NK-92 treated with Interleukin-12 subunit alpha and Interleukin-12 subunit beta, amount 100 ng/mL, for 24 hours (cell line): ENCODE measurements around the gene ZBTB20.

ENCODE experiments used
- DNase-seq: peaks from one replicate; lab custom pipeline; 2025; lab: John Stamatoyannopoulos, UW

The ZBTB20 gene

DNA sequence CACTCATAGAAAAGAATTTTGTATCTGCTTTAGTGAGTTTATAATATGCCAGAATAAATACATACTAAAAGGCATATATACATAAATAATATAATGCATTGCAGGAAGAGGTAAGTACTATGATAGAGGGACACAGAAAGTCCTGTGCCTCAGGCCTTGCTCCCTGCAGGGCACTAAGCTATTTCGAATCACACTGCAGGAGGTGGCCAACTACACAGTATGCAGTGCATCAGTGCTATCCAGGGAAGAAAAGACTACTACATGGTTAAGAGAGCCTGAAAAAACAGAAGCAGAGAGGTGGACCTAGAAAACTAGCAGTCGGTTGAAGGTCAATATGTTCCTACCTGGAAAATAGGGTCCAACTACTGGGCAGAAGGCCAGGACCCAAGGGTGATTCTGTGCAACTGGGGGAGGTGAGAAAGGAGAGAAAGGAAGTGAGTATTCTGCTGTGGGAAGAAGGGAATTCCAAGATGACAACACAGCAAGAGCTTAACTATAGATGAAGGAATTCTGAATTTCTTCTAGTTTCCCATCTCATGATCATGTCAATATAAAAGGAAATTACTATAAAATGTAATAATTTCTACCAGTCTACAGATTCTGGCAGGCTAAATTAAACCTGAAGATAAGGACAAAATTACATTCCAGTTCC, 218.0 kb downstream of the ZBTB20 start:
- DNase-seq: no peak

DNA sequence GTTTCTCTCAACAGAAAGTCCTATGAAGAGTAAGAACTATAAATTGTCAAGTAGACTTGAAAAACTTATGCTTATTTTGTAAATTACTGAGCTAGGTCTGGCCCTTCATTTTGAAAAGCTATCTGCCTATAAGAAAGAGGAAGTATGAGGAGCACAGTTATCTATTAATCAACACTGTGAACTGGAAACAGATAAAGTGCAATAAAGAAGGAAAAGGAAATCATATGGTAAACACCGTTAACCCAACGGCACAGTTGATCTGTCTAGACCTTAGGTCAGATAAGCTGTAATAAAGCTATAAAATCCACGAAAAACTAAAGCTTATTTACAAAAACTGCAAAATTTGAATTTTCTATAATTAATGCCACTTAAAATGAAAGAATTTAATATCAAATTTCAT, 242.5 kb downstream of the ZBTB20 start:
- DNase-seq: no peak

DNA sequence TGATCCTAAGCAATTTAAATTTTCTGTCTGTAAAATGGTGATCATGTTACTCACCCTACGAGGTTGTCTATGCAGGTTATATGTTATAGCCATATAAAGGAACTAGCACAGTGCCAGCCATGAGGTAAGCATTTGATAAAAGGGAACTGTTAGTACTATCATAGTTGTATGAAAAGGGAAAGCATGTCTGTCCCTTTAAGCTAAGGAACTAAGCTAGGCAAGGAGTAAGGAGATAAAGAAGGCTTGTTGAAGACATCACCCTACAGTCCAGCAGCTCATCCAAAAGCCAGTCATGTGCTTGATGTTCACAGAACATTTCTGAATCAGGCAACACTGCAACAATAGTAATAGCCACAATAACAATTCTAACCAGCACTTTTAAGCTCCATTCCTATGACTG, 243.9 kb downstream of the ZBTB20 start:
- no peak for DNase-seq

DNA sequence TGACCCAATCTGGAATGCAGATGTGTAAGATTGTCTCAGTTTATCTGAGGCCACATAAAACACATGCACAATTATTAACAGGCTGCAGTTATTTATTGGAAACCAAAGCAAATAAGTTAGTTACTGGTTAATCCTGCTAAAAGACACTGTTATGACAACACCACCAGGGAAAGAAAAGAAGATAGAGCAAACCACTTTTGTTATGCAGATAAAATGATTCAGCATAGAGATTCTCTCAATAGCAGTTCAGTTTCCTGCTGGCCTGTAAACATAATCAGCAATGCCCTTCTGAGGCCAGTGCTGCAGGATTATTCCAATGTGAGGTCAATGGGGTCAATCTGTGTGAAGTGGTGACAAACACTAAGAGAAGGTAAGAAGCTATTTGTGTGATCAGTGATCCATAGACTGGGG, 244.4 kb downstream of the ZBTB20 start:
- no peak for DNase-seq

DNA sequence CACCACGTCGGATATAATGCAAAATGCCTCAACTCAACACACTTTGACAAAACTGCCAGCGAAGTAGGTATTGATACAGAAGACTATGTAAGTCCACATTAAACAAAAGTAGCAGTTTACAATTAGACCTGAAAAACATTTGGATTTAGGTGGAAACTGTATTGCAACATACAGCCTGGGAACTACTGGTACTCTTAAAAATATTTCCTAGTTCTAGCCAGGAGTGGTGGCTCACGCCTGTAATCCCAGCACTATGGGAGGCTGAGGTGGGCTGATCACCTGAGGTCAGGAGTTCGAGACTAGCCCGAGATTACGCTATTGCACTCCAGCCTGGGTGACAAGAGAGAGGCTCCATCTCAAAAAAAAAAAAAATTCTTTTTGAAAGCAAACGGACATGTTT, 246.2 kb downstream of the ZBTB20 start:
- DNase-seq: no peak

DNA sequence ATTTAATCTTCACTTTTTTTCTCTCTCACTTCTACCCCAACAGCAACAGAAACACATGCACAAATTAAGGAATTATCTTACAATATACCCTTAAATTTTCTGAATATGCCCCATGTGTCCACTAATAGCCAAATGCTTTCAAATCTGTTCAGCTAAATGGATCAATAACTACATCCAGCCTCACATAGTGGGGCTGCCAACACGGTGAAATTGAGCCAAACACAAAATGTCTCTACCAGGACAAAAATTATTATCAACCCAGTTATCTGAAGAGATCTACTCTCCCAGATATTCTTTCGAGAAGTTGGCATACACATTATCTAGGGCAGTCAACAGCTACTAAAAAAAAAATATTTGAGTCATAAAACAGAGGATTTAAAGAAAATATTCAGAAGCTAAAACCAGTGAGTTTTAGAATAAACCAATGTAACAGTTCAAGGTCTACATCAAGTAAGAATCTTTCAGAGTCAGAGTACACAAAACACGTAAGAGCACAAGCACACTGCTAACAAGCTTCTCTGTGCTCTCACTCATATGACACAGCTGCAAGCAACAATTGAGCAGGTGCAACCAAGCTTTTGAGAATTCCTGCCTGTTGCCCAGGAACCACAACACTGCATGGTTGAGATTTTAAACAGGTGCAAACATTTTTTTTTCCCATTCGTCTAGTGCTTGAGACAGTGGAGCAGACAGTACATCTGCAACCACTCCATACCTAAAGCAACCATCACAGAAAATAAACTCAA, 247.7 kb downstream of the ZBTB20 start:
- DNase-seq: no peak

DNA sequence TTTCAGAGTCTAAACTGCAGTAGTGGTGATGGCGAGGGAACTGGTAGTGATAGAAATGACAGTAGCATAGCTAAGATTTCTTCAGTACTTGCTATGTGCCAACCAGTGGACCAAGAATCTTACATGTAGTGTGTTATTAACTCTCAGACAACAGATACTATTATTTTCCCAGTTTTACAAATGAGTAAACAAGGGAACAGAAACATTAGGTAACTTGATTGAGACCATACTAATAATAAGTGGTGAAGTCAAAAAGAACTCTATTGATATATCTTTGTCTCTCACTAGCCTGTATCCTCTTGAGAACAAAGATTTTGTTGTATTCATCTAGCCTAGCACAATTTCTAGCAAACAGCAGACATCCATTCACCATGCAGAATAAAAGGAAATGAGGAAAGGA, 250.1 kb downstream of the ZBTB20 start:
- DNase-seq: no peak

DNA sequence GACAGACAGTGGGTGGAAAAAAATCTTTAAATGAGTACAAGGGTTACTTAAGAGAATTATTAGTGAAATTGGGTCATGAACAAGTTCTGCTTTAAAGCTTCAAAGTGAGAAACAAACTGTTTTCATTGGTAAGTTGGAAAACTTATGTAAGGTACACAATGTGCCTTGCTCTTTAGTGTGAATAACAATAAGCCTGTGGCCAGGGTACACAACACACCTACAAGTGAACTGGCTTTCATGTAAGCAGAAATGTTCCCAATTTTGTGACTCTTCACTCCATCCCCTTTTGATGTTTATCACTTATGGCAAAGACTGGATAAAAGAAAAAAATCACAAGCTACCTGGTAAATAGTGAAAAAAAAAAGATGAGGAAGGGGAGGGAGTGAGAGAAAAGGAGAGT, 253.7 kb downstream of the ZBTB20 start:
- DNase-seq: no peak

DNA sequence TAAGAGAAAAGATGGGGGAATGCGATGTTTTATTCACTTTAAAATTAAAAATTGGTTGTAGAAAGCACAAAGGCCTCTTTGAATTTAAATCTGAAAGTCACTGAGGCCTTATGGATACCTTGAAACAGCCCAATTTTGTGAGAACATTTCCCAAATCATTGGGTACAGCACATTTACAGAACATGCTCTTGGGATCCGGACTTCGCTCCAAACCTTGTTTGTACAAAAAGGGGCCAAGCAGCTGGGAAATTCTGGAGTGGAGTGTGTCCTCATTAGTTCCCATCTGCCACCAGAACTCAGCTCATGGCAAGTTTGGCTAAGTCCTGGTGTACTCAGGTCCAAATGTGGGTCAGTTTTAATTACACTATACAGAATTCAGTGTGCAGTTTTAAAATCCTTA, 254.2 kb downstream of the ZBTB20 start:
- DNase-seq: no peak

DNA sequence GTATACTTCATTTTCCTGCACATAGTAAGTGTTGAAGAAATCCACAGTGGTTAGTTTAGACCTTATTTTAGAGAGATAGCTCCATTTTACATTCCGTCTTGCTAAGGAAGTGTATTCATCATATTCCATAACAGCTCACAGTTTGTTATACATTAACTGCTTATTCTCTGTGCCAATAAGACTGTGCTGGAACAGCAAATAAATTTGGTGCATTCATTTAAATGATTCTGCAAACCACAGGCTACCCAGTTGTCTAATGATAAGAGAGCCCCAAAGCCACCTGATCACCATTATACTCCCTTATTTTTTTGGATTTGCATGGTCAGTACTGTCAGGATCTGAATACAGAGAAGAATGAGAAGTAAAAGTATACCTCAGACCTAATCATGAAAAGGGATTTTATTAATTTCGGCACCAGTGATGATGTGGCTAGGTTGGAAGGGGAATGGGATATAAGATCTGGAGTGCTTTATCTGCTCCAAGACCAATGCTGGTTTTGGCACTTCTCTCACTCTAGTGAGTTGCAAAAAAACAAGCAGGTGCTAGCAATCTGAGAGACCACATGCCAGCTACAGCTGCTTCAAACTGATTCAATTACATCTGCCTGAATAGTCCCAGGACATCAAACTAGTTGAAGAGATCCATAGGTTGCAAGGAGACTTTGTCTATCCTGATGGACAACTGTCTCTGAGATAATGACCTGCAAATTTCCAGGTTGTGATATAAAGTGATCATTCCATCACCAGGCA, 254.8 kb downstream of the ZBTB20 start:
- DNase-seq: no peak

DNA sequence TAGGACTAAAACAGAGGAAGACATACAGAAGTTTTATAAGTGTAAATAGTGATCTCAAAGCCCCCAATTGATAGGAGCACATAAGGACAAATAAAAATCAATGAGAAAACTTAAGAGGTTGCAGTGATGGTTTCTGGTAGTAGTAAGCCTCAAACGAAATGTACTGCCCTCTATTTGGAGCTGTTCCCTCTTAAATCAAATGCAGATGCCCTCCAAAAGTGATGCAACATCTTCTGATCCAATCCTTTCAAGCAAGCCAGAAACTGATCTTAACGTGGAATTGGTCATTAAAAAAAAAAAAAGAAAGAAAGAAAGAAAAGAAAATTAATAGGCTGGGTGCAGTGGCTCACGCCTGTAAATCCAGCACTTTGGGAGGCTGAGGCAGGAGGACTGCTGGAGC, 259.3 kb downstream of the ZBTB20 start:
- no peak for DNase-seq

DNA sequence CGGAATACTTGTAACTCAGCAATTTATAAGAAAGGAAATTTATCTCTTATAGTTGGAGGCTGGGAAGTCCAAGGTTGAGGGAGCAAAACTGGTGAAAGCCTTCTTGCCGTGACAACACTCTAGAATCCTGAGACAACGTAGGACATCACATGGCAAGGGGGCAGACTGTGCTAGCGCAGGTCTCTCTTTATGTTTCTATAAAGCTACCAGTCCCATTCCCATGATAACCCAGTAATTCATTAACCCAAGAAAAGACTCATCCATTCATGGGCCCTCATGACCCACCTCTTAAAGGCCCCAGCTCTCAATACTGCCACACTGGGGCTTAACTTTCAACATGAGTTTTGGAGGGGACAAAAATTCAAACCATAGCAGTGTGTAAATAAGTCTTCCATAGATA, 260.2 kb downstream of the ZBTB20 start:
- no peak for DNase-seq

DNA sequence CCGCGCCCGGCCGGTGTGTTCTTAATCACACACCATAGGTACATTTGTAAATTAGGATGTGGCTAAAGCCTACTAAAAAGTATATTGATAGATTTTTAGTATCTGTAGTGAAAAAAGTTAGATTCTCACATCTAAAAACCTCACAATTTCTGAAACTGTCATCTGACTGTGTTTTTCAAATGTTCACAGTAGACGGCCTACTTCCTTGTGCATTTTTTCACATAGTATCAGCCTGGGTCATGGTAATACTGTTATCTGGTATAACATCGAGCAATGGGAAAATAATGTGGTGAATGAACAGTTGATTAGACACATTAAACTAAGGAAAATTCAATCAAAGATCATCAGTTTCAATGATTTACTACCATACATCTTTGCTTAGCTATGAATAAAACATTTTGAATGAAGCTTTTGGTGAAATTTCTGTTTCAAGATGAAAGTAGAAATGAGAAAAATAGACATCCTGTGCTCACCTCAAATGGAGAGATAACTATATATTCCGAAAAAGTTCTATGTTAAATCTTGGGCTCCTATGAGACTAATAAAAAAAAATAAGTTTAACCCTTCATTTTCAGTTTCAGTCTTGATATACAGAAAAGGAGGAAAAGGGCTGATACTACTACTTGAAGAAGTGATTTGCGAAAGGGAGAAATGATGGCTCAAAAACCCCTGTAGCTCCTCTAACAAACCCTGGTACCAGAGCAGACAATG, 262.7 kb downstream of the ZBTB20 start:
- DNase-seq: no peak

DNA sequence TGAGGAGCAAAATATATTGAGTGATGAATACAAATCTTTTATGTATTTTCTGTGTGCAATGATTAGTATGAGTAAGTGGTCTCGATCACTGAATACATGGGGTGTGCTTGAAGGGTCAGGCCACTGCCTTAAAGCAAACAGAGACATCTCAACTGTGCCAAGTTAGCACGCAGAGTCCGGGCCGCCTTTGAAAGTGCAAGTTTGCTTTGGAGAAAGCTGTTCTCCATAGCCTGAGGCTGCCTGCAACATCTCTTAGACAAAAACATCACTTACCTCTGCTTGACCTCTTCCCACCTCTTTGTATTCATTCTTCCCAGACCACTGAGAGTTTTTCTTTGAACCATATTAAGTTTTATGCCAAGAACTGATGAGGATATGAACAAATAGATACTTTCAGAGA, 267.0 kb downstream of the ZBTB20 start:
- DNase-seq: no peak

DNA sequence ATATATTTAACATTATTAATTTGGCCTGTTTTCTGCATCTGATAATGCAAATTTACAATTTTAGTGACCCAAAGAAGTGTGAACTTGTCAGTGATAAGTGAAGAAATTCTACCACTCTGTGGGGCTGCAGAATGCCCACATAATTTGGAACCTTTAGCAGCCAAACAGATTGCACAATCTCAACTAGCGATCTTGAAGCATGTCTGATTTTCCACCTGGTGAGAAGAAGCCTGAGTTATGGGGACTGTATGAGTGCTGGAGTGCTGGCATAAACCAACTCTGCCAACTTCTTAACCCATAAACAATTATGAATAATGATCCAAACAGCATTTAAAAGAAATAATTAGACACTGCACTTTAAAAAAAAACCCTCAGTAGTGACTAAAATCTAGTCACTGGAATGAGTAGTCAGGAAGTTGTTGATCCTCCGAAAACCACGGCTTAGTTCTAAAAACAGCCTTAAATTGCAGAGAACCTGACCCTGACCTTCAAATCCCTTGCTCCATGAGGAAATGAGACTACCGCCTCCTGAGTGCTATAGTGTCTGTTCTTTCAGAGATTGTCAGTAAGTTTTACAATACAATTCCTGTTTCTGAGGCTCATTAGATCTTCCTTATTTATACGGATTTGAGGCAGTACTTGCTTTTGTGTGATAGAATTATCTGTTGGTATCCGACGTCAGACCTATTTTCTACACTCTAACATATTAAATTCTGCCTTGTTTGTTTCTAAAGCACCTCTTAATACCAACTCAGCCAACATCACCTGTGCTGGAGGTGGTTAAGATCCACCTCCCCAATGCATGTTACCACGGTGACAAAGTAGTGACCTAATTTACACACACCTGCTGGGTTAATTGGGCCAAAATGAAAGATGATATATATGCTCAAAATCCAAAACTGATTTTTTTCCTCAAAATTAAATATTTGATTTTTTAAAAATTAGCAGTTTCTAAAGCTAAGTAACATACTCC, 267.7 kb downstream of the ZBTB20 start:
- DNase-seq: no peak

DNA sequence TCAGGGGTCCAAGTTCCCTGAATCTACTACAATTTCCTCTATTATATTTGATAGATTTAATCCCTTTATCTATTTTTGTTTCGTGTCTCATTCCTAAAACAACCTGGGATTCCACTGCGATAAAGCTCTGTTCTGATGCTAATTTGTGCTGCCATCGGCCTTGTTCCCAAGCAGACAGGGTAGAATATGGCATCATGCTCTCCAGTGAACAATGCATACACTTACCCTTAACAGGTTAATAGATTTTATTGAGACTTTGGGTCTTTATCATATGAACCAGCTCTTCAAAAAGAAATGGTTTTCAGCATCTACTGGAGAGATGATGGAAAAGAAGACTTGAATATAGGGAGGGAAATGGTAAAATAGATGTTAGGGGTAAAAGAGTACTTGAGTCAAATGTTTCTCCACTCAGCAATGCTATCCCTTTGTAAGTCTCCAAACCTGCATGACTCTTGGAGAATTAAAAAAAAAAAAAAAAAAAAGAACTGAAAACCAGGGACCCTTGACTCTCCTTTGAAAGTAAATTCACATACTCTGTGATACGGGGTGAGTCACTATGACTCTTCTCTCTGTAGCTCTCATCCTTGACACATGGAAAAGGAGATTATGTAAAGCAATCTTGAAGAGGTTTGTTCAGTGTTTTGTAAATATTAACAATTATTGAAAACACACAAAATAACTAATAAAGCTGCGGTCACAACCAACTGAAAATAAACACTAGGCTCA, 268.8 kb downstream of the ZBTB20 start:
- DNase-seq: no peak

DNA sequence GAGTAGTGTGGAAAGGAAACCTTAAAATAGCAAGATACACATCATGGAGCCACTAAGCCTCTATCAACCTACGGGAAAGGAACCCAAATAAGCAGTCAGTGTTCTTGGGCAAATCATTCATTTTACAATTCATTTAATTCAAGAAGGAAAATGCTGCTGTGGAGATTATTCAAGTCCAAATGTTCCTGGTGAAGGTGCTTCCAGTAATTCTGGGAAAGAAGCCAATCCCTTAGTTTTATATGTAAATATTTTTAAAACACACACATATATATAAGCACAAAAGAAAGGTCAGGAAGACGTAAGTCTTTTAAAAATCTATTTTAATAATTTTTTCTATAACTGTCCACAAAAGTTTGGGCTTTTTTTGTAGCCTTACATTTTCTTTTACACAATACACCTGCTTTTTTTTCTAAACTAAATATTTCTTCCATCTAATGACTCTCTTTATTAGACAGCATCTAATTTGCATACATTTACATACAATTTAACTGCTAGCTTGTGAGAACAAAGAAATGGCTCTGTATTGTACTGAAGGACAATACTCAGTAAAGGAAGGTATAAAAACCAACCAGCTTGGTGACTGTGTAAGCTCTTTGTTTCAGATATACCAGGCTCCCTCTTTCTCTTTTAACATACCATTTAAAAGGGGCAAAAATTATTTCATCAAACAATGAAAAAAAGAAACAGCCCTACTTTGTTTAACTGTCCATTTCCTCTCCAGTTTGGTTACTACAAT, 269.5 kb downstream of the ZBTB20 start:
- DNase-seq: no peak

DNA sequence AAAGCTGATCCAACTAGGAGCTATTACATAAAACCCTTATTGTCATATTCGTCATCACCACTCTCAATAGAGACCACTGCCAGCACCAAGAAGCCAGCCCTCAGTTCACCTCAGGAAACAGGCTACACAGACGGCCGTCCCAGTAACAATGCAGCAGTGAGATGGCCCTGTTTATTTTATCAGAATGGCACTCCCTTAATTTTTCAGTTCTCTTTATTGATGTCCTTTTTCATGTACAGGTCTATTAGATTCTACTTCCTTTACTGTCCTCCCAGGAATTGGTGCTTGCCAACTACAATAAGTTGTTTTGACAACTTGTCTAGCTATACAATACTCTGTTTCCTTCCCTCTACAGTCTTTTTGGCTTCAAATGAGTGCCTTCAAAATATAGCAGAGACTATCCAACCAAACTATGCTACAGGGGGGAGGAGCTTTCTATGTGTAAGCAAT, 272.5 kb downstream of the ZBTB20 start:
- DNase-seq: no peak

DNA sequence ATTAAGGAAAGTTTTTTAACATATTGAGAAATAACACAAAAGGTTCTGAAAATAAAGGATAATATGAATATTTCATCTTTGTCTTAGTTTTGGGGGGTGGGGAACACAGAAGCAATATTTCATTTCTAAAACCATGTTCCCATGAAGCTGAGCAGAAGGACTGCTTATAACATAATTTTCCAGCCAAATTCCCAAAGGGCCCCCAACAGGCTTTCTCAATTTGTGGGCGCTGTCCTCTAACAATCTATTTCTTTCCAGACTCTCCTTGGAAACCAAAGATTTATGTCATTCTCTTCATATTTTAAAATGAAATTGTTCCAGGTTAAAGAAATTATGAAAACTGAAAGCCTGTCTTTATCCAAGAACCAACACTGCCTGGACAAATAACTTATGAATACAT, 273.5 kb downstream of the ZBTB20 start:
- DNase-seq: no peak

DNA sequence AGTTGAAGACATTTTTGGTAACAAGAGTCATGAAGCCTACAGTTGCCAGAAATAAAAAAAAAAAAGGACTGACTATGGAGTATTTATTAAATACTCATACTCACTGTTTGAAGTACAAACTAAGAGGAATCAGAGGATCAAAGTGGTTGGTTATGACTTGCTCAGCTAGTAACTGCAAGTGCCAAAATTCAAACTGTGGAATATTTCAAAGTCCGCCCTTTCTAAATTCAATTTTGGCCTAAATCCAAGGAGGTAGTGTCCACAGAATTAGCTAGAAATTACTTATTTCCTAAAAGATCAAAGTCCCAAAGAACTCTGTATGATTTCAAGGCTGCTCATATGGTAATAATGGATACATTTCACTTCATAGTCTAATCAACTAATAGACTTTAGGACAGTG, 274.5 kb downstream of the ZBTB20 start:
- DNase-seq: no peak
